Activated CD8-positive, alpha-beta memory T cell treated with anti-CD3 and anti-CD28 coated beads, Interleukin-2, amount 10 ng/mL, durations not matched to agents 7 days and 5 days (primary cell): ENCODE results near the gene SCAI. TPM values are rescaled to one million over a fixed set of nuclear protein-coding genes. Genes with fewer than 3 reads are reported as not detected.
A peak's percentile ranks its signal among the peaks of the same experiment; 100 is the strongest.
"Not testable (repeated sequence)": the region's sequence is repeated elsewhere in the genome, so short reads cannot be mapped to it uniquely, and the experiment has no call there.

ENCODE experiments used
- ATAC-seq: fragments of 150-1000 bp; cut with Tn5 transposase; one replicate; pipeline ENCODE4 v1.10.0; 2021; ENCODE audit warnings: moderate library complexity
- CTCF ChIA-PET: fragments of 350-600 bp; sonication (Branson Sonifier 250); formaldehyde crosslinking; loops from one replicate; lab custom pipeline; 2021; ENCODE audit warnings: antibody characterized with exemption; lab: Charles Lee
- DNase-seq: peaks from one replicate; pipeline ENCODE4 v3.0.0-alpha.2; 2020
- H3K27ac Mint-ChIP-seq: one replicate; pipeline ENCODE4 v1.8.0; 2021; ENCODE audit warnings: mild to moderate bottlenecking, mixed read lengths
- H3K27me3 Mint-ChIP-seq: one replicate; pipeline ENCODE4 v1.8.0; 2021; ENCODE audit warnings: mixed read lengths
- H3K36me3 Mint-ChIP-seq: one replicate; pipeline ENCODE4 v1.8.0; 2021; ENCODE audit warnings: mild to moderate bottlenecking, mixed read lengths
- H3K4me1 Mint-ChIP-seq: one replicate; pipeline ENCODE4 v1.8.0; 2021; ENCODE audit warnings: mixed read lengths
- H3K4me3 Mint-ChIP-seq: one replicate; pipeline ENCODE4 v1.8.0; 2021; ENCODE audit warnings: mild to moderate bottlenecking, moderate library complexity, mixed read lengths
- H3K9me3 Mint-ChIP-seq: one replicate; pipeline ENCODE4 v1.8.0; 2022; ENCODE audit warnings: low read depth, mixed read lengths
- total RNA-seq, 2 experiments: library from RNA; stranded (reverse); gene quantifications; one replicate each; pipeline ENCODE4 v1.2.3, GENCODE V29; 2021

The SCAI gene
- total RNA-seq, 2 experiments from 2014 or later: 9.4 to 13.7 TPM

- Mint-ChIP-seq H3K9me3 (no peaks in the 10 kb centered on the region), H3K4me1 (peaks cover 4% of the 10 kb centered on the region), H3K27ac (peak overlapping the region; percentile 11), H3K4me3 (no peak overlapping the region), H3K27me3 (no peaks in the 10 kb centered on the region), H3K36me3 (peaks cover 30% of the 10 kb centered on the region)
- no peak for DNase-seq
- CTCF ChIA-PET: no interaction called here
- no peak for ATAC-seq
These were observed 23.4 kb upstream of the SCAI start for GRCh38 chr9:125166762-125167161.

GRCh38 chr9:125162891-125163290 lies 19.6 kb upstream of the SCAI start:
- H3K27ac Mint-ChIP-seq, H3K4me1 Mint-ChIP-seq, CTCF ChIA-PET, DNase-seq, H3K4me3 Mint-ChIP-seq, H3K27me3 Mint-ChIP-seq, ATAC-seq, H3K9me3 Mint-ChIP-seq: not testable (repeated sequence)
- H3K36me3 Mint-ChIP-seq: peaks cover 21% of the 10 kb centered on the region

- Mint-ChIP-seq H3K27me3 (no peaks in the 10 kb centered on the region), H3K27ac (no peak overlapping the region), H3K4me1 (no peaks in the 10 kb centered on the region), H3K36me3 (peaks cover 24% of the 10 kb centered on the region), H3K4me3 (no peak overlapping the region), H3K9me3 (no peaks in the 10 kb centered on the region)
- DNase-seq (no peak), ATAC-seq (no peak)
- CTCF ChIA-PET: interaction anchor here (0.7 kb wide), 1 partner anchor 58 kb away, joined by 3 read pairs; no protein-coding TSS in a partner anchor
These were observed 18.1 kb upstream of the SCAI start for GRCh38 chr9:125161284-125161918.

GRCh38 chr9:125160750-125161149 lies 17.4 kb upstream of the SCAI start:
- CTCF ChIA-PET: no interaction called here
- no peak for ATAC-seq
- H3K4me3 Mint-ChIP-seq: no peak overlapping the region

GRCh38 chr9:125156551-125156950 lies 13.2 kb upstream of the SCAI start:
- Mint-ChIP-seq H3K27me3 (no peaks in the 10 kb centered on the region), H3K27ac (no peak overlapping the region), H3K9me3 (no peaks in the 10 kb centered on the region), H3K4me3 (no peak overlapping the region), H3K36me3 (peaks cover 37% of the 10 kb centered on the region), H3K4me1 (no peaks in the 10 kb centered on the region)
- CTCF ChIA-PET: no interaction called here
- no peak for DNase-seq
- ATAC-seq: no peak

More at GRCh38 chr9:125160750-125161149, 17.4 kb upstream of the SCAI start:
- Mint-ChIP-seq H3K9me3 (no peaks in the 10 kb centered on the region), H3K4me1 (no peaks in the 10 kb centered on the region), H3K27ac (no peak overlapping the region), H3K27me3 (no peaks in the 10 kb centered on the region), H3K36me3 (peaks cover 22% of the 10 kb centered on the region)
- no peak for DNase-seq

GRCh38 chr9:125153712-125154367 lies 10.5 kb upstream of the SCAI start:
- ATAC-seq (no peak), DNase-seq (no peak)
- Mint-ChIP-seq H3K4me3 (no peak overlapping the region), H3K4me1 (peaks cover 5% of the 10 kb centered on the region), H3K27me3 (no peaks in the 10 kb centered on the region), H3K9me3 (no peaks in the 10 kb centered on the region), H3K27ac (no peak overlapping the region), H3K36me3 (peaks cover 38% of the 10 kb centered on the region)
- CTCF ChIA-PET: no interaction called here

- CTCF ChIA-PET: interaction anchor here (0.9 to 1.5 kb wide), 2 partner anchors 9 to 14 kb away, joined by 3 to 6 read pairs; partner anchors contain the start of gene SCAI
These were observed 8.4 kb upstream of the SCAI start for GRCh38 chr9:125151730-125152129.

GRCh38 chr9:125150349-125151245 lies 7.3 kb upstream of the SCAI start:
- Mint-ChIP-seq H3K9me3 (no peaks in the 10 kb centered on the region), H3K36me3 (peaks cover 34% of the 10 kb centered on the region), H3K27ac (no peak overlapping the region), H3K4me3 (no peak overlapping the region), H3K27me3 (no peaks in the 10 kb centered on the region), H3K4me1 (peaks cover 15% of the 10 kb centered on the region)
- no peak for DNase-seq
- no peak for ATAC-seq
- CTCF ChIA-PET: interaction anchor here (1.5 kb wide), 1 partner anchor 8 kb away, joined by 6 read pairs; the partner anchor contains the start of gene SCAI

More at GRCh38 chr9:125151730-125152129, 8.4 kb upstream of the SCAI start:
- DNase-seq (no peak), ATAC-seq (peak; percentile 12)
- no peak overlapping the region for H3K27ac Mint-ChIP-seq
- peaks cover 8% of the 10 kb centered on the region for H3K4me1 Mint-ChIP-seq
- no peaks in the 10 kb centered on the region for H3K27me3 Mint-ChIP-seq
- H3K36me3 Mint-ChIP-seq: peaks cover 34% of the 10 kb centered on the region
- no peak overlapping the region for H3K4me3 Mint-ChIP-seq
- no peaks in the 10 kb centered on the region for H3K9me3 Mint-ChIP-seq

GRCh38 chr9:125147401-125147951 lies 4.1 kb upstream of the SCAI start:
- peaks cover 18% of the 10 kb centered on the region for H3K36me3 Mint-ChIP-seq
- peaks cover 24% of the 10 kb centered on the region for H3K4me1 Mint-ChIP-seq
- H3K4me3 Mint-ChIP-seq: no peak overlapping the region
- DNase-seq (no peak), ATAC-seq (no peak)
- no peaks in the 10 kb centered on the region for H3K9me3 Mint-ChIP-seq
- H3K27me3 Mint-ChIP-seq: no peaks in the 10 kb centered on the region
- no peak overlapping the region for H3K27ac Mint-ChIP-seq
- CTCF ChIA-PET: interaction anchor here (1.2 to 1.5 kb wide), 2 partner anchors 295 to 296 kb away, joined by 3 to 5 read pairs; partner anchors contain the start of gene WDR38

GRCh38 chr9:125146247-125146646 lies 2.9 kb upstream of the SCAI start:
- no peaks in the 10 kb centered on the region for H3K9me3 Mint-ChIP-seq
- CTCF ChIA-PET: interaction anchor here (1.0 kb wide), 1 partner anchor 20 kb away, joined by 3 read pairs; no protein-coding TSS in a partner anchor
- no peaks in the 10 kb centered on the region for H3K27me3 Mint-ChIP-seq
- no peak overlapping the region for H3K27ac Mint-ChIP-seq
- H3K4me3 Mint-ChIP-seq: no peak overlapping the region
- peaks cover 34% of the 10 kb centered on the region for H3K4me1 Mint-ChIP-seq
- DNase-seq (no peak), ATAC-seq (no peak)
- peaks cover 12% of the 10 kb centered on the region for H3K36me3 Mint-ChIP-seq

- Mint-ChIP-seq H3K4me1 (peaks cover 37% of the 10 kb centered on the region), H3K27ac (no peak overlapping the region), H3K36me3 (peaks cover 13% of the 10 kb centered on the region), H3K27me3 (no peaks in the 10 kb centered on the region), H3K9me3 (no peaks in the 10 kb centered on the region), H3K4me3 (no peak overlapping the region)
- CTCF ChIA-PET: interaction anchor here (1.0 kb wide), 1 partner anchor 19 kb away, joined by 3 read pairs; no protein-coding TSS in a partner anchor
- ATAC-seq: no peak
- DNase-seq: no peak
These were observed 2.1 kb upstream of the SCAI start for GRCh38 chr9:125145425-125145824.

- peaks cover 11% of the 10 kb centered on the region for H3K36me3 Mint-ChIP-seq
- DNase-seq: no peak
- H3K9me3 Mint-ChIP-seq: no peaks in the 10 kb centered on the region
- no peak for ATAC-seq
- H3K4me1 Mint-ChIP-seq: peaks cover 35% of the 10 kb centered on the region
- no peaks in the 10 kb centered on the region for H3K27me3 Mint-ChIP-seq
- peak overlapping the region; percentile 78 for H3K27ac Mint-ChIP-seq
- H3K4me3 Mint-ChIP-seq: peak overlapping the region; percentile 91
- CTCF ChIA-PET: interaction anchor here (0.6 to 5.4 kb wide), 21 partner anchors 9 to 1567 kb away, joined by 3 to 28 read pairs (median 3); partner anchors contain the start of genes GOLGA1 and WDR38
These were observed 560 bp downstream of the SCAI start for GRCh38 chr9:125142560-125143376.
